Panc1 (cell line): Measurements from ENCODE around the gene PDE4A.

Source experiments
- POLR2AphosphoS5 ChIP-seq: IDR thresholded peaks from 2 replicates; pipeline ENCODE4 v1.6.1; 2012; ENCODE audit warnings: mild to moderate bottlenecking, low read depth, low read length, moderate library complexity
- SIN3A ChIP-seq: IDR thresholded peaks from 2 replicates; pipeline ENCODE4 v1.6.1; 2012; ENCODE audit warnings: low read depth, mild to moderate bottlenecking, low read length, moderate library complexity, borderline replicate concordance; ENCODE audit not compliant: insufficient read depth
- TCF7L2 ChIP-seq: IDR thresholded peaks from 2 replicates; pipeline ENCODE4 v1.6.1; 2011; ENCODE audit warnings: mild to moderate bottlenecking, low read depth, low read length, inconsistent platforms
- TF ChIP-seq, protein P1 (sequence below): fragments of 450-650 bp; IDR thresholded peaks from 2 replicates; pipeline ENCODE4 v1.5.1; 2017; ENCODE audit warnings: mild to moderate bottlenecking
- TF ChIP-seq, protein P2 (sequence below), 2 experiments: IDR thresholded peaks; 2 replicates each; pipeline ENCODE4 v1.6.1; 2011 to 2012; ENCODE audit warnings: low read depth in 2 of 2, control low read depth in 1 of 2, low read length in 1 of 2, mild to moderate bottlenecking in 1 of 2, moderate library complexity in 1 of 2; ENCODE audit not compliant: insufficient read depth in 1 of 2

DNA sequence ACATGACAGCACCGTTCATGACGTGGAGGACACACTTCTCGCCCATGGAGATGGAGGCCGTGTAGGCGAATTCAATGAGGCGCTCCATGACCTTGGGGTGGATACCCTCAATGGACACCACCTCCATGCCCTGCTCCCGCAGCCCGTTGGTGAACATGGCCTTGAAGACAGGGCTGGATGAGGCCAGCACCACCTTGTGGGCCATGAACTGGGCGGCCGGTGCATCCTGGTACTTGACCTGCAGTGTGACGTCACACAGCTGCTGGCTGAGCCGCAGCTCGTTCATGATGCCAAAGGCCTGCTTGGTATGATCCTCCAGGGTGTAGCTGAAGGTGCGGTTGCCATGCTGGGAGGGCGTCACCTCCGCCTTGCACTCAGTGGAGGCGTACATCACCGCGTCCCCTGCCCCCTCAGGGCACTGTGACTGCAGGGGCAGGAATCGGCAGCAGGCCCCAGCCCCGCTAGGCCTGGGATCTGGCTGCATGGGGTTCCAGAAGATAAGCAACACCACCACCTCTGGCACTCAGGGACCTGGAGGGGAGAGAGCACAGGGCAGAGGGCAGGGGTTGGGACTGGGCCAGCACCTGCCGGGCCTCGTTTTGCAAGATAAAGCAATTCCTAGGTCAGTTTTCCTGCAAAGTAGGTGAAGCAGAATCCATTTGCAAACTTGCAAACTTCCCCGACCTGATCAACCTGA is 79.4 kb downstream of the PDE4A start:
- TF ChIP-seq POLR2AphosphoS5 (no peak), SIN3A (no peak), TCF7L2 (no peak)
- TF ChIP-seq, protein P1, sequence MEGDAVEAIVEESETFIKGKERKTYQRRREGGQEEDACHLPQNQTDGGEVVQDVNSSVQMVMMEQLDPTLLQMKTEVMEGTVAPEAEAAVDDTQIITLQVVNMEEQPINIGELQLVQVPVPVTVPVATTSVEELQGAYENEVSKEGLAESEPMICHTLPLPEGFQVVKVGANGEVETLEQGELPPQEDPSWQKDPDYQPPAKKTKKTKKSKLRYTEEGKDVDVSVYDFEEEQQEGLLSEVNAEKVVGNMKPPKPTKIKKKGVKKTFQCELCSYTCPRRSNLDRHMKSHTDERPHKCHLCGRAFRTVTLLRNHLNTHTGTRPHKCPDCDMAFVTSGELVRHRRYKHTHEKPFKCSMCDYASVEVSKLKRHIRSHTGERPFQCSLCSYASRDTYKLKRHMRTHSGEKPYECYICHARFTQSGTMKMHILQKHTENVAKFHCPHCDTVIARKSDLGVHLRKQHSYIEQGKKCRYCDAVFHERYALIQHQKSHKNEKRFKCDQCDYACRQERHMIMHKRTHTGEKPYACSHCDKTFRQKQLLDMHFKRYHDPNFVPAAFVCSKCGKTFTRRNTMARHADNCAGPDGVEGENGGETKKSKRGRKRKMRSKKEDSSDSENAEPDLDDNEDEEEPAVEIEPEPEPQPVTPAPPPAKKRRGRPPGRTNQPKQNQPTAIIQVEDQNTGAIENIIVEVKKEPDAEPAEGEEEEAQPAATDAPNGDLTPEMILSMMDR: no peak
- TF ChIP-seq, protein P2, sequence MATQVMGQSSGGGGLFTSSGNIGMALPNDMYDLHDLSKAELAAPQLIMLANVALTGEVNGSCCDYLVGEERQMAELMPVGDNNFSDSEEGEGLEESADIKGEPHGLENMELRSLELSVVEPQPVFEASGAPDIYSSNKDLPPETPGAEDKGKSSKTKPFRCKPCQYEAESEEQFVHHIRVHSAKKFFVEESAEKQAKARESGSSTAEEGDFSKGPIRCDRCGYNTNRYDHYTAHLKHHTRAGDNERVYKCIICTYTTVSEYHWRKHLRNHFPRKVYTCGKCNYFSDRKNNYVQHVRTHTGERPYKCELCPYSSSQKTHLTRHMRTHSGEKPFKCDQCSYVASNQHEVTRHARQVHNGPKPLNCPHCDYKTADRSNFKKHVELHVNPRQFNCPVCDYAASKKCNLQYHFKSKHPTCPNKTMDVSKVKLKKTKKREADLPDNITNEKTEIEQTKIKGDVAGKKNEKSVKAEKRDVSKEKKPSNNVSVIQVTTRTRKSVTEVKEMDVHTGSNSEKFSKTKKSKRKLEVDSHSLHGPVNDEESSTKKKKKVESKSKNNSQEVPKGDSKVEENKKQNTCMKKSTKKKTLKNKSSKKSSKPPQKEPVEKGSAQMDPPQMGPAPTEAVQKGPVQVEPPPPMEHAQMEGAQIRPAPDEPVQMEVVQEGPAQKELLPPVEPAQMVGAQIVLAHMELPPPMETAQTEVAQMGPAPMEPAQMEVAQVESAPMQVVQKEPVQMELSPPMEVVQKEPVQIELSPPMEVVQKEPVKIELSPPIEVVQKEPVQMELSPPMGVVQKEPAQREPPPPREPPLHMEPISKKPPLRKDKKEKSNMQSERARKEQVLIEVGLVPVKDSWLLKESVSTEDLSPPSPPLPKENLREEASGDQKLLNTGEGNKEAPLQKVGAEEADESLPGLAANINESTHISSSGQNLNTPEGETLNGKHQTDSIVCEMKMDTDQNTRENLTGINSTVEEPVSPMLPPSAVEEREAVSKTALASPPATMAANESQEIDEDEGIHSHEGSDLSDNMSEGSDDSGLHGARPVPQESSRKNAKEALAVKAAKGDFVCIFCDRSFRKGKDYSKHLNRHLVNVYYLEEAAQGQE (IDR thresholded peaks at IDR 0.05; ENCODE audit: insufficient read depth in 1 of 2, low read depth in 2 of 2, low read length in 1 of 2): no peak
